Hippocampal formation (tissue), 2 donors: ENCODE measurements around the gene IQSEC1.
"Not testable (repeated sequence)": the region's sequence is repeated elsewhere in the genome, so short reads cannot be mapped to it uniquely, and the experiment has no call there.

Experiments
- DNase-seq, 2 donors: peaks; one replicate each; lab custom pipeline; 2025; lab: John Stamatoyannopoulos, UW

Gene IQSEC1

DNA sequence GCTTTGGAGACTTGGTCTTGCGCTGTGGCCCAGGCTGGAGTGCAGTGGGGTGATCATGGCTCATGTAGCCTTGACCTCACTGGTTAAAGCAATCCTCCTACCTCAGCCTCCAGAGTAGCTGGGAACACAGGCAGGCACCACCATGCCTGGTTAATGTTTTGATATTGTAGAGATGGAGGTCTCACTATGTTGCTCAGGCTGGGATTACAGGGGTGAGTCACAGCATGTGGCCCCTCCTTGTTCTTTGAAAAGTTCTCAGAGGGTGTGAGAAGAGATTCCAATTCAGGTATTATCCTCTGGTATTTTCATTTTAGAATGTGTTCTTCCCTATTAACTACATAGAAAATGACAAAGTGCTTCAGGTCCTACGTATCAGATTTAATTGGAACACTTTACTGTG is 180.0 kb downstream of the IQSEC1 start:
- no peak for DNase-seq

- no peak for DNase-seq
Observed at GRCh38 chr3:12892840-12893189, 180.4 kb downstream of the IQSEC1 start.

DNA sequence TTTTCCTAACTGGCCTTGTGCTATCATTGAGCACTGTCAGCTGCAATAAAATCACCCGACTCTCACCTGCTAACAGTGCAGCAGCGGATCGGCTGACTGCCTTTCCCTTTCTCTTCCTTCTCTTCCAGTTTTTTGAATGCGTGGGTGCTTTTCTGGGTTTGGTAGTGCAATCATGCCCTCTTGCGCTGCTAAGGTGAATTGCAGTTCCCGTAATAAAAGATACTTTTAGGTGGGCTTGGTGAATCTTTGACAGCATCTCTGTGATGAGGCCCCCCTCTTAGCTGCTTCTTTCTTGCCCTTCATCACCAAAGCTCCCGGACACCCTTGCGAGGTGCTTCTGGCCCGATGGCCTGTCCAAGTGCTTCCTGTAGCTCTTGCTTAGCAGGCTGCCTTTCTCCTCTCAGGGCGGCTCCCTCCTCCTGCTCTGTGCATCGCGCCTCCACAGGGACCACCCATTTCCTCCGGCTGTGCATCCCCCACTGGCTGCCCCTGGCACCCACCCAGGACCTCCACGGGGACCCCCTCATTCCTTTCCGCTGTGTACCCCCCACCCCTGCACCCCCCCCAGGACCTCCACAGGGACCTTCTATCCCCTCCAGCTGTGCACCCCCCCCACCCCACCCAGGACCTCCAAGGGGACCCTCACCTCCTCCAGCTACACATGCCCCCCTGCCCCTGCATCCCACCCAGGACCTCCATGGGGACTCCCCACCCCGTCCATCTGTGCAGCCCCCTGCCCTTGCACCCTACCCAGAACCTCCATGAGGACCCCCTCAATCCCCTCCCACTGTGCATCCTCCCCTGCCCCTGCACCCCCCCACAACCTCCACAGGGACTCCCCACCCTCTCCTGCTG is 181.0 kb downstream of the IQSEC1 start:
- DNase-seq = peak; percentile 43 to 80

- no peak for DNase-seq
Observed at GRCh38 chr3:12891391-12891984, 181.7 kb downstream of the IQSEC1 start.

- DNase-seq = no peak
Observed at GRCh38 chr3:12890610-12891390, 182.4 kb downstream of the IQSEC1 start.

GRCh38 chr3:12886736-12887135 is 186.5 kb downstream of the IQSEC1 start:
- DNase-seq = no peak

DNA sequence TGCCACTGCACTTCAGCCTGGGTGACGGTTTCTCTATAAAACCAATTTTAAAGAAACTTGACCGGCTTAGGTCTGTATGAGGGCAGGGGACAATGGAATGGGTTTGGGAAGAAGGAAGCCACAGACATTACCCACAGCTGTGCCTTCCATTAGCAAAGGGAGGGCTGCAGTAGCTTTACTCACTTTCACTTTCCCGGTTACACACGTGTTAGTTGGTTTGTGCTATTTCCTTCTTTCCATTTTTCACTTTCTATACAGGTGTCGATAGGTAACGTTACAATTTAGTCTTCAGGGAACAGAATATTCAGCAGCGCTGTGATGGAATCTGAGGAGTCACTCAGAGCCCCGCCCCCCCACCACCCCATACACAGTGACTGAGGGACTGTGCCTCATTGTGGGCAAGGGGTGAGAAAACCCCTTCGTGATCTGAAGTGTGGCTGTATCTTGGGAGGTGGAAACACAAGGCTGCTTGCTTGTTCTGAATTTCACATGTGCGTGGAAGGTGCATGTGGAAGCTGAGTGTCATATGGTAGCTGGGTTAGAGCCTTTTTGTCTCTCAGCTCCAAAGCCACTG is 187.0 kb downstream of the IQSEC1 start:
- no peak for DNase-seq

DNA sequence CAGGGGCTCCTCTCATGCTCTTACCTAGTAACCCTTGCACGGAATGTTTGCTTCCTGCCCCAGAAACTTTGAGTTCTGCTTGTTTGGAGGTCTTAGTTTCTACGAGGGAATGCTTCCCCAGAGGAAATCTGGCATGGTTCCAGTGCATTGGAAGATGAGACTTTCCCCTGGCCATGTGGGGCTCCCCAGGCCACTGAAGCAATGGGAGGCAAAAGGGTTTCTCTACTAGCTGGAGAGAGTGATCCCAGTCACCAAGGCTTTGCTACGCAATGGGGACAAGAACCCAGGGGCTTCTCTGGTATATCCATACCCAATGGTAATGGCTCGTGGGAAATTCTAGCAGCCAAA is 187.7 kb downstream of the IQSEC1 start:
- DNase-seq = no peak

DNA sequence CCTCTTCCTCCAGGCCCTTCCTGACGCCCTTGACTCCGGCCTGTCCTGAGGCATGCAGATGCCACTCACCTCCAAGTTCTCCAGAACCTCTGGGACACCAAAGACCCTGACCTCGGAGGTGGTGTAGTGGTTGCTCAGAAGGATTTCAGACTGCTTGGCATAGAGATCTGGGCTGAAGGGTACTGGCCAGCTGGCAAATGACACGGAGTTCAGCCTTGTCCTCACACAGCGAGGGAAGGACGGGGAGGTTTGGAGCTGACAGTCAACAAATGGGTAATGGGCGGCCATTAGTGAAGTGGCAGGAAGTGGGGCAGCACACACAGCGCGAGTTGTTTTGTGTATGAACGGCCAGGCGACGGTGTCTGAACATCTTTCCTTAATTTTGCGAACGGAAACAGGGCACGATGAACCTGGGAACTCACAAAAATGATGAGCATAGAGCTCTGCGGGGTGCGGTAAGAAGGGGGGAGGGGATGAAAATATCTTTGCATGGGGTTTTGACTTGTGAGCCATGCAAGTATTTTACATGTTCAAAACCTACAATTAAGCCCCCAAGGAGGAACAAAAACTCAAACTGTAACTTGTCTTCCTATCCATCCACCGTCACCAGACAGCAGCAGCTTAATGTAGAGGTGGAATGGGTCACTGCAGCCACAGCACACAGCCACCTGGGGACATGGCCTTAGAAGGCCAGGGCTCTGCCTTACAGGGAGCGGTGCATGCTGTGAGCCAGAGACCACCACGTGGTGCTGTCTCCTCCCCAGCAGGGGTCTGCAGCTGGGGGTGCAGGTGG is 188.2 kb downstream of the IQSEC1 start:
- DNase-seq = no peak

- peak; percentile 49 to 60 for DNase-seq
Observed at GRCh38 chr3:12884186-12884680, 189.0 kb downstream of the IQSEC1 start.

- DNase-seq = no peak
Observed at GRCh38 chr3:12882336-12883310, 190.6 kb downstream of the IQSEC1 start.

DNA sequence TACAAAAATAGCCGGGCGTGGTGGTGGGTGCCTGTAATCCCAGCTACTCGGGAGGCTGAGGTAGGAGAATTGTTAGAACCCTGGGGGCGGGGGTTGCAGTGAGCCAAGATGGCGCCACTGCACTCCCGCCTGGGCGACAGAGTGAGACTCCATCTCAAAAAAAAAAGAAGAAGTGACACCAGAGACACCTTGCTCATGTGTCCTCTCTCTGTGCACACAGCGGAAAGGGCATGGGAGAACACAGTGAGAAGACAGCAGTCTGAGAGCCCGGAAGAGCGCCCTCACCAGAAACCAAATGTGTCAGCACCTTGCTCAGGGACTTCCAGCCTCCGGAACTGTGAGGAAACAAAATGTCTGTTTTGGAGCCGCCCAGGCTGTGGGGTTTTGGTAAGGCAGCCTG is 191.4 kb downstream of the IQSEC1 start:
- DNase-seq = not testable (repeated sequence)

GRCh38 chr3:12879191-12879815 is 193.9 kb downstream of the IQSEC1 start:
- peak in 1 of 2 donors; percentile 38 for DNase-seq

DNA sequence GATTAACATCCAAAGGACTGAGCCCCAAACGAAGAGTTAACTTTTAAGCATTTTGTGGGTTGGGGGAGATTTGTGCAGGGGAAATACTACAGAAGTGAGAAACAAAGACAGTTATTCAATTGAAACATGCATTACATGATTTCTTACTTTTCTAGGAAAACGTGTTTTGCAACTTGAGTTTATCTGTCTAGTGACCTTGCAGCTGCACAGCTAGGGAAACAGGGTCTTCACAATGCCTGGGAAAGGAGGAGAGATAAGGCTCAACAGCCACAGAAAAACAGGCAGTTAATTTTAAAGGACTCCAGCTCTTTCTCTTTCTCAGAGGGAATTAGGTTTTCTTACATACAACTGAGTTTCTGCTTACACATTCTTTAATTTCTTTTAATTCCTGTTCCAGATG is 194.5 kb downstream of the IQSEC1 start:
- DNase-seq = not testable (repeated sequence)

GRCh38 chr3:12878141-12878574 is 195.1 kb downstream of the IQSEC1 start:
- DNase-seq = no peak

DNA sequence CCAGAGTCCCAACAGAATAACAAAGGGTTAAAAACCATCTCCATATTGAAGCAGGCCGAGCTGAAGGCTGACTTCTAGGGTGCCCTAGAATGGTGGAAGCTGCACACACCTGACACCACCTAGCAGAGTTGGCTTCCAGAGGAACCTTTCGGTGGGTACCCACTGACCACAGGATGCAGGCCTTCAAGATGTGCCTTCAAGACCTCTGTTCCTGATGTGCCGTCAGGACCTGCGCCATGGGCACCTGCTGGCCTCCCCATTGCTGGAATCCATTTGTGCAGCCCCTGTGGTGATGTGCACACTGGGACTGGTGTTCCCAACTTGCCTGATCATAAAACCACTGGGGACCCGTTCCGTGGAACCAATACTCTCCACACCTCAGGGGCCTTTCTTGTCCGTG is 196.2 kb downstream of the IQSEC1 start:
- no peak for DNase-seq

DNA sequence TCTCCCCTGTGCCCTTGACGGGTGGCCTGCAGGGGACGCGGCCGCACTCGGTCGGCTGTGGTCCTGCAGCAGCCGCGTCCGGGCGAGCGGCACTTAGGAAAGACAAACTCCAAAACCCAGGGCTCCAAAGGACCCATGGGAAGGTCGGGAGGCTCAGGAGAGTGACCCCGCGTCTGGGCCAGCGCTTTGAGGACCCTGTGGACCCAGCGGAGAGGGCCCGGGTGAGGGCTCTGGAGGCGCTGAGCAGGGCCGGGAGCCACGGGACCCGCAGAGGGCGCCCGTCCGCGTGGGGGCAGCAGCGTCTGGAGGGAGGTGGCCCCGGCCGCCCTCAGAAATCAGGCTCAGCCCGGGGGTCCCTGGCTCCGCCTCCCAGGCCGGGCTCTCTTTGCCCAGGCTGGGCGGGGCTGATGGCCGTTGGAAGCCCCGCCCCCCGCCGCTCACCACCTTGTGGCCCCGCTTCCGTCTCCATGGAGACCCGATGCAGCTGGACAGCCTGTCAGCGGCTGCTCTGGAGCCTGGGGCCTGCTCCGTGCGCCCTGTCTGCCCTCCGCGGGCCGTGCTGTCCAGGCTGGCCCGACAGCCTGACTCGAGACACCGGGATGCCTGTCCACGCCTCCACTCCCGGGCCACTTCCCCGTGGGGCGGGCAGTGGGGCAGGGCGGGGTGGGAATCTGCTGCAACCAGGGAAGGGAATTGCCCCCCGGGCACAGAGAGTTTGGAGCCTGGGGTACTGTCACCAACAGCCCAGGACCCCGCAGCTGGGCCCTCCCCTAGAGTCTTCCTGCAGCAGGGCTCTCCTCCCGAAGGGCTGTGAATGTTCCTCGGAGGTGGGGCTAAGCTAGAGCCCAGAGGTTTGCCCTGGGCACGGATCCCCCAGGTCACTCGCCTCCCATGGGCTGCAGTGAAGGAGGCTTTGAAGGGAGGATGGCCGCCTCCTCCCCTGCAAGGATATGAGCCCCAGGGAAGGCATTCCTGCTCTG is 197.1 kb downstream of the IQSEC1 start:
- no peak for DNase-seq

- no peak for DNase-seq
Observed at GRCh38 chr3:12871404-12871983, 201.7 kb downstream of the IQSEC1 start.
